ENCODE measurements around the gene ZNF25. TPM values are rescaled to one million over a fixed set of nuclear protein-coding genes. Genes with fewer than 3 reads are reported as not detected.
A peak's percentile ranks its signal among the peaks of the same experiment; 100 is the strongest.

ZNF25 gene
- total and polyA plus RNA-seq, 4 donors: 0.93 to 2.8 (median 1.7) TPM

DNA sequence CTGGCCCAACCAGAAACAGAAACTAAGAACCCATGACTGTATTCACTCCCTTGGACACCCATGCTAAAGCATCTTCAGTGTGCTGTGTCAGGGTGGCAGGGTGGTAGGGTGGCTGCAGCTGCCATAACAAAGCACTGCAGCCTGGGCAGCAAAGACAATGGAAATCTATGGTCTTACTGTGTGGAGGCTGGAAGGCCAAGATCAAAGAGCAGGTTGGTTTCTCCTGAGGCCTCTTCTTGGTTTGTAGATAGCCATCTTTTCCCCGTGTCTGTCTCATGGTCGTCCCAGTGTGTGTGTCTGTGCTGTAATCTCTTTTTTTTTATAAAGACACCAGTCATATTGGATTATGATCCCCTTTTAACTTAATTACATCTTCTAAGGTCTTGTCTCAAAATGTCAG lies 15.2 kb upstream of the ZNF25 start:
- TF ChIP-seq HNF4G (IDR thresholded peaks at IDR 0.05) (no peak), FOXA1 (IDR thresholded peaks at IDR 0.05) (no peak), GABPA (IDR thresholded peaks at IDR 0.05 in 1 of 2, conservative IDR thresholded peaks at IDR 0.05 in 1 of 2) (no peak), FOXA2 (IDR thresholded peaks at IDR 0.05) (no peak), RXRA (IDR thresholded peaks at IDR 0.05) (no peak), RAD21 (IDR thresholded peaks at IDR 0.05) (no peak), JUND (IDR thresholded peaks at IDR 0.05) (no peak), NR2F2 (IDR thresholded peaks at IDR 0.05) (no peak), TAF1 (conservative IDR thresholded peaks at IDR 0.05) (no peak)
- TF ChIP-seq, protein P1, sequence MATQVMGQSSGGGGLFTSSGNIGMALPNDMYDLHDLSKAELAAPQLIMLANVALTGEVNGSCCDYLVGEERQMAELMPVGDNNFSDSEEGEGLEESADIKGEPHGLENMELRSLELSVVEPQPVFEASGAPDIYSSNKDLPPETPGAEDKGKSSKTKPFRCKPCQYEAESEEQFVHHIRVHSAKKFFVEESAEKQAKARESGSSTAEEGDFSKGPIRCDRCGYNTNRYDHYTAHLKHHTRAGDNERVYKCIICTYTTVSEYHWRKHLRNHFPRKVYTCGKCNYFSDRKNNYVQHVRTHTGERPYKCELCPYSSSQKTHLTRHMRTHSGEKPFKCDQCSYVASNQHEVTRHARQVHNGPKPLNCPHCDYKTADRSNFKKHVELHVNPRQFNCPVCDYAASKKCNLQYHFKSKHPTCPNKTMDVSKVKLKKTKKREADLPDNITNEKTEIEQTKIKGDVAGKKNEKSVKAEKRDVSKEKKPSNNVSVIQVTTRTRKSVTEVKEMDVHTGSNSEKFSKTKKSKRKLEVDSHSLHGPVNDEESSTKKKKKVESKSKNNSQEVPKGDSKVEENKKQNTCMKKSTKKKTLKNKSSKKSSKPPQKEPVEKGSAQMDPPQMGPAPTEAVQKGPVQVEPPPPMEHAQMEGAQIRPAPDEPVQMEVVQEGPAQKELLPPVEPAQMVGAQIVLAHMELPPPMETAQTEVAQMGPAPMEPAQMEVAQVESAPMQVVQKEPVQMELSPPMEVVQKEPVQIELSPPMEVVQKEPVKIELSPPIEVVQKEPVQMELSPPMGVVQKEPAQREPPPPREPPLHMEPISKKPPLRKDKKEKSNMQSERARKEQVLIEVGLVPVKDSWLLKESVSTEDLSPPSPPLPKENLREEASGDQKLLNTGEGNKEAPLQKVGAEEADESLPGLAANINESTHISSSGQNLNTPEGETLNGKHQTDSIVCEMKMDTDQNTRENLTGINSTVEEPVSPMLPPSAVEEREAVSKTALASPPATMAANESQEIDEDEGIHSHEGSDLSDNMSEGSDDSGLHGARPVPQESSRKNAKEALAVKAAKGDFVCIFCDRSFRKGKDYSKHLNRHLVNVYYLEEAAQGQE (IDR thresholded peaks at IDR 0.05): no peak
- TF ChIP-seq, protein P2, sequence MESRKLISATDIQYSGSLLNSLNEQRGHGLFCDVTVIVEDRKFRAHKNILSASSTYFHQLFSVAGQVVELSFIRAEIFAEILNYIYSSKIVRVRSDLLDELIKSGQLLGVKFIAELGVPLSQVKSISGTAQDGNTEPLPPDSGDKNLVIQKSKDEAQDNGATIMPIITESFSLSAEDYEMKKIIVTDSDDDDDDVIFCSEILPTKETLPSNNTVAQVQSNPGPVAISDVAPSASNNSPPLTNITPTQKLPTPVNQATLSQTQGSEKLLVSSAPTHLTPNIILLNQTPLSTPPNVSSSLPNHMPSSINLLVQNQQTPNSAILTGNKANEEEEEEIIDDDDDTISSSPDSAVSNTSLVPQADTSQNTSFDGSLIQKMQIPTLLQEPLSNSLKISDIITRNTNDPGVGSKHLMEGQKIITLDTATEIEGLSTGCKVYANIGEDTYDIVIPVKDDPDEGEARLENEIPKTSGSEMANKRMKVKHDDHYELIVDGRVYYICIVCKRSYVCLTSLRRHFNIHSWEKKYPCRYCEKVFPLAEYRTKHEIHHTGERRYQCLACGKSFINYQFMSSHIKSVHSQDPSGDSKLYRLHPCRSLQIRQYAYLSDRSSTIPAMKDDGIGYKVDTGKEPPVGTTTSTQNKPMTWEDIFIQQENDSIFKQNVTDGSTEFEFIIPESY (IDR thresholded peaks at IDR 0.05): no peak
- no peak overlapping the region for H3K4me3 ChIP-seq (ENCODE audit: low read depth in 1 of 3, low read length in 3 of 3)
- H3K9ac ChIP-seq (ENCODE audit: low read depth in 1 of 2, low read length in 2 of 2): no peak overlapping the region
- H3K27me3 ChIP-seq (ENCODE audit: control insufficient read depth in 4 of 4, insufficient read depth in 4 of 4, low read length in 3 of 4): no peaks in the 10 kb centered on the region
- WGBS: 80% methylated on average over 2 of the region's 2 CpGs
- no peaks in the 10 kb centered on the region for H3K4me1 ChIP-seq (ENCODE audit: control insufficient read depth in 4 of 4, insufficient read depth in 4 of 4, low read length in 3 of 4)
- H3K36me3 ChIP-seq (ENCODE audit: control insufficient read depth in 4 of 4, insufficient read depth in 3 of 4, low read depth in 1 of 4, low read length in 3 of 4): no peaks in the 10 kb centered on the region
- H3K27ac ChIP-seq (ENCODE audit: low read depth in 1 of 2, low read length in 2 of 2): no peak overlapping the region
- no peaks in the 10 kb centered on the region for H3K9me3 ChIP-seq (ENCODE audit: control insufficient read depth in 4 of 4, low read length in 3 of 4)
- DNase-seq (ENCODE audit: low spot score): no peak

- Histone ChIP-seq H3K4me1 (ENCODE audit: control insufficient read depth in 4 of 4, insufficient read depth in 4 of 4, low read length in 3 of 4) (peaks cover 0 to 10% (median 3%) of the 10 kb centered on the region in 4 donors), H3K9ac (ENCODE audit: low read depth in 1 of 2, low read length in 2 of 2) (peak overlapping the region; percentile 7 to 90), H3K27ac (ENCODE audit: low read depth in 1 of 2, low read length in 2 of 2) (peak overlapping the region; percentile 6 to 92), H3K4me3 (ENCODE audit: low read depth in 1 of 3, low read length in 3 of 3) (peak overlapping the region in 2 of 3 donors; percentile 66 to 73), H3K9me3 (ENCODE audit: control insufficient read depth in 4 of 4, low read length in 3 of 4) (no peaks in the 10 kb centered on the region), H3K36me3 (ENCODE audit: control insufficient read depth in 4 of 4, insufficient read depth in 3 of 4, low read depth in 1 of 4, low read length in 3 of 4) (no peaks in the 10 kb centered on the region), H3K27me3 (ENCODE audit: control insufficient read depth in 4 of 4, insufficient read depth in 4 of 4, low read length in 3 of 4) (no peaks in the 10 kb centered on the region)
- no peak for DNase-seq (ENCODE audit: low spot score)
- 8% methylated on average over 9 of the region's 9 CpGs for WGBS
- TF ChIP-seq MAX (IDR thresholded peaks at IDR 0.05) (peak; percentile 19), HNF4G (IDR thresholded peaks at IDR 0.05) (no peak), JUND (IDR thresholded peaks at IDR 0.05) (peak in 1 of 2 donors; percentile 20), YY1 (IDR thresholded peaks at IDR 0.05) (peak; percentile 15), FOXA1 (IDR thresholded peaks at IDR 0.05) (peak; percentile 34), GABPA (IDR thresholded peaks at IDR 0.05 in 1 of 2, conservative IDR thresholded peaks at IDR 0.05 in 1 of 2) (no peak), TAF1 (conservative IDR thresholded peaks at IDR 0.05) (peak; percentile 3)
- TF ChIP-seq, protein P1 (IDR thresholded peaks at IDR 0.05): no peak
- TF ChIP-seq, protein P2 (IDR thresholded peaks at IDR 0.05): peak; percentile 11
- TF ChIP-seq, protein P3, sequence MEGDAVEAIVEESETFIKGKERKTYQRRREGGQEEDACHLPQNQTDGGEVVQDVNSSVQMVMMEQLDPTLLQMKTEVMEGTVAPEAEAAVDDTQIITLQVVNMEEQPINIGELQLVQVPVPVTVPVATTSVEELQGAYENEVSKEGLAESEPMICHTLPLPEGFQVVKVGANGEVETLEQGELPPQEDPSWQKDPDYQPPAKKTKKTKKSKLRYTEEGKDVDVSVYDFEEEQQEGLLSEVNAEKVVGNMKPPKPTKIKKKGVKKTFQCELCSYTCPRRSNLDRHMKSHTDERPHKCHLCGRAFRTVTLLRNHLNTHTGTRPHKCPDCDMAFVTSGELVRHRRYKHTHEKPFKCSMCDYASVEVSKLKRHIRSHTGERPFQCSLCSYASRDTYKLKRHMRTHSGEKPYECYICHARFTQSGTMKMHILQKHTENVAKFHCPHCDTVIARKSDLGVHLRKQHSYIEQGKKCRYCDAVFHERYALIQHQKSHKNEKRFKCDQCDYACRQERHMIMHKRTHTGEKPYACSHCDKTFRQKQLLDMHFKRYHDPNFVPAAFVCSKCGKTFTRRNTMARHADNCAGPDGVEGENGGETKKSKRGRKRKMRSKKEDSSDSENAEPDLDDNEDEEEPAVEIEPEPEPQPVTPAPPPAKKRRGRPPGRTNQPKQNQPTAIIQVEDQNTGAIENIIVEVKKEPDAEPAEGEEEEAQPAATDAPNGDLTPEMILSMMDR (IDR thresholded peaks at IDR 0.05; ENCODE audit: low read depth, low read length, missing input control): no peak
Observed at GRCh38 chr10:37976880-37977203, 395 bp upstream of the ZNF25 start.

All from liver (tissue), 9 donors.